CD8-positive, alpha-beta memory T cell (primary cell): ENCODE data around the gene ACTL6B. TPM values are rescaled to one million over a fixed set of nuclear protein-coding genes. Genes with fewer than 3 reads are reported as not detected.

Experiments
- CTCF ChIA-PET: fragments of 350-600 bp; sonication (Branson Sonifier 250); formaldehyde crosslinking; loops from one replicate; lab custom pipeline; 2021; ENCODE audit warnings: antibody characterized with exemption; lab: Charles Lee
- POLR2A ChIA-PET: fragments of 350-600 bp; sonication (Branson Sonifier 250); formaldehyde crosslinking; loops from one replicate; lab custom pipeline; 2021; ENCODE audit warnings: antibody characterized with exemption; lab: Charles Lee
- DNase-seq, 5 donors: peaks; one replicate each; pipeline versions ENCODE4 v3.0.0 to v3.0.0-alpha.2; 2020 to 2022; ENCODE audit warnings: mixed read lengths in 1 of 5
- H3K27ac ChIP-seq: one replicate; pipeline ENCODE4 v1.7.0; 2013; ENCODE audit warnings: low read depth, mild to moderate bottlenecking, low read length, moderate library complexity
- H3K27me3 ChIP-seq: 2 replicates; pipeline ENCODE4 v1.7.0; 2013; ENCODE audit warnings: low read length, mild to moderate bottlenecking; ENCODE audit not compliant: insufficient read depth, poor library complexity, severe bottlenecking
- H3K36me3 ChIP-seq: 2 replicates; pipeline ENCODE4 v1.7.0; 2013; ENCODE audit warnings: mild to moderate bottlenecking, low read length, moderate library complexity; ENCODE audit not compliant: insufficient read depth
- H3K4me1 ChIP-seq: 2 replicates; pipeline ENCODE4 v1.7.0; 2013; ENCODE audit warnings: mild to moderate bottlenecking, low read length, moderate library complexity; ENCODE audit not compliant: insufficient read depth
- H3K4me3 ChIP-seq: 2 replicates; pipeline ENCODE4 v1.7.0; 2013; ENCODE audit warnings: mild to moderate bottlenecking, low read length
- H3K9me3 ChIP-seq: 2 replicates; pipeline ENCODE4 v1.7.0; 2013; ENCODE audit warnings: mild to moderate bottlenecking, low read length
- H3K27ac Mint-ChIP-seq, 8 donors: one replicate each; pipeline ENCODE4 v1.8.0; 2020 to 2021; ENCODE audit warnings: mixed read lengths in 8 of 8, mild to moderate bottlenecking in 6 of 8, inconsistent platforms in 3 of 8, moderate library complexity in 3 of 8
- H3K27me3 Mint-ChIP-seq, 2 donors: one replicate each; pipeline ENCODE4 v1.8.0; 2020 to 2021; ENCODE audit warnings: mixed read lengths in 2 of 2, mild to moderate bottlenecking in 1 of 2, moderate library complexity in 1 of 2
- H3K36me3 Mint-ChIP-seq, 3 donors: one replicate each; pipeline ENCODE4 v1.8.0; 2020 to 2021; ENCODE audit warnings: mixed read lengths in 3 of 3, inconsistent platforms in 1 of 3, mild to moderate bottlenecking in 1 of 3
- H3K4me1 Mint-ChIP-seq, 3 donors: one replicate each; pipeline ENCODE4 v1.8.0; 2020 to 2021; ENCODE audit warnings: mixed read lengths in 3 of 3, inconsistent platforms in 1 of 3, mild to moderate bottlenecking in 1 of 3
- H3K4me3 Mint-ChIP-seq, 7 donors: one replicate each; pipeline ENCODE4 v1.8.0; 2020 to 2021; ENCODE audit warnings: mixed read lengths in 7 of 7, mild to moderate bottlenecking in 6 of 7, moderate library complexity in 4 of 7, inconsistent platforms in 2 of 7
- H3K9me3 Mint-ChIP-seq, 5 donors: one replicate each; pipeline ENCODE4 v1.8.0; 2020 to 2022; ENCODE audit warnings: mixed read lengths in 5 of 5, mild to moderate bottlenecking in 3 of 5, moderate library complexity in 2 of 5, inconsistent platforms in 1 of 5
- polyA plus RNA-seq: library from polyadenylated mRNA; unstranded; fragments of 300-500 nt; fragmentation: Illumina TruSeq; gene quantifications from one replicate; pipeline ENCODE4 v1.2.3, GENCODE V29; 2021
- total RNA-seq, 2 experiments: library from RNA; stranded (reverse); gene quantifications; one replicate each; pipeline ENCODE4 v1.2.3, GENCODE V29; 2021

The ACTL6B gene
- total and polyA plus RNA-seq, 3 experiments from 2014 or later = not detected

DNA sequence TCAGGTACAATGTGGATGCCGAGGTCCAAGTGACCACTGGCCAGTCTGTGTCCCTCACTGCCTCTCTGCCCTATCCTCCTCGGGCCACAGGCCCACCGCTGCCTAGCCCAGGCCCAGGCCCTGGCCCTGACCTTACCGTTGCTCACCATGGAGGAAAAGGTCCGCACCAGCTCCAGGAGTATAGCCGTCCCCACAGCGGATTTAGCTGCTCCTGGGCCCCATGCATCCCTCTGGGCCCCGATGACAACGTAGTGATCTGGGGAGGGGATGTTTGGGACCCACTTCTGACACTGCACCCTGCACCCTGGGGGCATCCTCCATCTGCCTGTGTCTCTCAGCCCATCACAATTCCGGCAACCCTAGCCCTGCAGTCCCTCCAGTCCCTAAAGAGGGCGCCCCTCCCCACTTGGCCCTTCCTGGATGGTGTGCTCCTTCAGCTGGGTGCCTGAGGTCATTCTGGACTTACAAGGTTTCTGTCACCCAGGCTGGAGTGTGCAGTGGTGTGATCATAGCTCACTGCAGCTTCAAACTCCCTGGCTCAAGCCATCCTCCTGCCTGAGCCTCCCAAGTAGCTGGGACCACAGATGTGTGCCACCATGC is 27.0 kb downstream of the ACTL6B start:
- Histone ChIP-seq H3K9me3 (no peaks in the 10 kb centered on the region), H3K27ac (no peak overlapping the region), H3K4me3 (no peak overlapping the region), H3K4me1 (peaks cover 22% of the 10 kb centered on the region), H3K36me3 (no peaks in the 10 kb centered on the region), H3K27me3 (no peaks in the 10 kb centered on the region)
- DNase-seq = no peak
- CTCF ChIA-PET = interaction anchor here (0.8 to 1.7 kb wide), 3 partner anchors 10 to 76 kb away, joined by 3 to 9 read pairs (median 7); partner anchors contain the start of genes MOSPD3 and POP7
- H3K4me3 Mint-ChIP-seq = no peak overlapping the region
- H3K27ac Mint-ChIP-seq = peak overlapping the region in 6 of 8 donors; percentile 15 to 88 (median 44)
- peaks cover 0 to 1% (median 0%) of the 10 kb centered on the region in 3 donors for H3K36me3 Mint-ChIP-seq
- H3K4me1 Mint-ChIP-seq = peaks cover 27 to 52% (median 43%) of the 10 kb centered on the region in 3 donors
- POLR2A ChIA-PET = interaction anchor here (0.9 to 1.5 kb wide), 2 partner anchors 17 kb away, joined by 3 to 4 read pairs; partner anchors contain the start of gene MOSPD3
- H3K9me3 Mint-ChIP-seq = peaks cover 0 to 1% (median 0%) of the 10 kb centered on the region in 5 donors
- H3K27me3 Mint-ChIP-seq = peaks cover 0 to 2% of the 10 kb centered on the region in 2 donors

GRCh38 chr7:100627238-100627549 is 29.1 kb downstream of the ACTL6B start:
- peak overlapping the region in 6 of 7 donors; percentile 31 to 77 (median 66) for H3K4me3 Mint-ChIP-seq
- Histone ChIP-seq H3K4me3 (peak overlapping the region; percentile 81), H3K27ac (peak overlapping the region; percentile 54), H3K4me1 (peaks cover 16% of the 10 kb centered on the region), H3K36me3 (no peaks in the 10 kb centered on the region), H3K9me3 (no peaks in the 10 kb centered on the region), H3K27me3 (no peaks in the 10 kb centered on the region)
- H3K4me1 Mint-ChIP-seq = peaks cover 20 to 42% (median 35%) of the 10 kb centered on the region in 3 donors
- ChIA-PET CTCF (interaction anchor here (0.6 to 2.2 kb wide), 10 partner anchors 14 to 96 kb away, joined by 3 to 10 read pairs (median 5); partner anchors contain the start of genes MOSPD3 and POP7), POLR2A (interaction anchor here (1.0 to 1.9 kb wide), 7 partner anchors 15 to 248 kb away, joined by 3 to 9 read pairs (median 5); partner anchors contain the start of genes GNB2, MEPCE, MOSPD3 and SRRT)
- no peaks in the 10 kb centered on the region for H3K27me3 Mint-ChIP-seq
- peak overlapping the region; percentile 58 to 94 (median 84) for H3K27ac Mint-ChIP-seq
- H3K36me3 Mint-ChIP-seq = no peaks in the 10 kb centered on the region
- no peak for DNase-seq
- H3K9me3 Mint-ChIP-seq = no peaks in the 10 kb centered on the region

GRCh38 chr7:100626530-100627237 is 29.6 kb downstream of the ACTL6B start:
- H3K27ac ChIP-seq = peak overlapping the region; percentile 54
- H3K4me3 ChIP-seq = peak overlapping the region; percentile 81
- H3K4me1 ChIP-seq = peaks cover 16% of the 10 kb centered on the region
- H3K9me3 Mint-ChIP-seq = no peaks in the 10 kb centered on the region
- ChIA-PET POLR2A (interaction anchor here (1.0 to 1.9 kb wide), 7 partner anchors 14 to 248 kb away, joined by 3 to 9 read pairs (median 5); partner anchors contain the start of genes GNB2, MEPCE, MOSPD3 and SRRT), CTCF (interaction anchor here (0.9 to 2.2 kb wide), 12 partner anchors 14 to 96 kb away, joined by 3 to 10 read pairs (median 5); partner anchors contain the start of genes FBXO24, LRCH4, MOSPD3 and POP7)
- H3K4me1 Mint-ChIP-seq = peaks cover 20 to 40% (median 33%) of the 10 kb centered on the region in 3 donors
- H3K36me3 Mint-ChIP-seq = peaks cover 0 to 1% (median 0%) of the 10 kb centered on the region in 3 donors
- peak overlapping the region; percentile 69 to 82 (median 77) for H3K4me3 Mint-ChIP-seq
- no peaks in the 10 kb centered on the region for H3K27me3 Mint-ChIP-seq
- no peaks in the 10 kb centered on the region for H3K27me3 ChIP-seq
- H3K27ac Mint-ChIP-seq = peak overlapping the region; percentile 58 to 88 (median 82)
- no peaks in the 10 kb centered on the region for H3K36me3 ChIP-seq
- peak; percentile 80 to 93 (median 83) for DNase-seq
- H3K9me3 ChIP-seq = no peaks in the 10 kb centered on the region

- Mint-ChIP-seq H3K4me3 (peak overlapping the region; percentile 69 to 82 (median 77)), H3K27ac (peak overlapping the region; percentile 58 to 89 (median 85))
These were observed 30.2 kb downstream of the ACTL6B start for GRCh38 chr7:100626055-100626454.

DNA sequence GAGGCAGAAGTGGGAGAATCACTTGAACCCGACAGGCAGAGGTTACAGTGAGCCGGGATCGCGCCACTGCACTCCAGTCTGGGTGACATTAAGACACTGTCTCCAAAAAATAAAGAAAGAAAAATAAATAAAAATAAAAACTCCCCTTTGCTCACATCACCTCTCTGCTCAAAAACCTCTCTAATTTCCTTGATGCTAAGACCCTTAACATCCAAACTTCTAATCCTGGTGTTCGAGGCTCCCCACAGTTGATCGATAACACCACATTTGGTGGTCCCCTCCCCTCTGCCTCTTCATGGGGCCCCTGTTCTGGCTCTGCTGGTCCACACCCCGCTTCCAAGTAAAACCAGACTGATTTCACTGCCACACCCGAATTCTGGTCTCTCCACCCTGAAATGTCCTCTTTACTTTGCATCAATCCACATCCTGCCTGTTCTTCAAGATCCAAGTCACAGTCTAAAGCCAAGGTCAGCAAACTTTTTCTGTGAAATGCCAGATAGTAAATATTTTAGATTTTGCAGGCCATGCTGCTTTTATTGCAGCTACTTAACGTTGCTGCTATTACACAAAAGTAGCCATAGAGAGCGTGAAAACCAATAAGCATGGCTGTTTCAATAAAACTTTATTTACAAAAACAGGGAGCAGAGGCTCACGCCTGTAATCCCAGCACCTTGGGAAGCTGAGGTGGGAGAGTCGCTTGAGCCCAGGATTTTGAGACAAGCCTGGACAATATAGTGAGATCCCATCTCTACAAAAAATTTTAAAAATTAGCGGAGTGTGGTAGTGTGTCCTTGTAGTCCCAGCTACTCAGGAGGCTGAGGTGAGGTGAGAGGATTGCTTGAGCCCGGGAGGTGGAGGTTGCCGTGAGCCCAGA is 32.1 kb downstream of the ACTL6B start:
- CTCF ChIA-PET = interaction anchor here (1.4 to 1.6 kb wide), 2 partner anchors 10 to 12 kb away, joined by 3 to 6 read pairs; partner anchors contain the start of gene MOSPD3
- Mint-ChIP-seq H3K27ac (peak overlapping the region in 2 of 8 donors; percentile 53 to 63), H3K27me3 (no peaks in the 10 kb centered on the region)

More at GRCh38 chr7:100626055-100626454, 30.2 kb downstream of the ACTL6B start:
- H3K4me3 ChIP-seq = peak overlapping the region; percentile 73
- ChIA-PET POLR2A (interaction anchor here (1.0 to 1.9 kb wide), 7 partner anchors 14 to 249 kb away, joined by 3 to 9 read pairs (median 5); partner anchors contain the start of genes GNB2, MEPCE, MOSPD3 and SRRT), CTCF (interaction anchor here (0.9 to 2.2 kb wide), 11 partner anchors 13 to 79 kb away, joined by 3 to 10 read pairs (median 5); partner anchors contain the start of genes FBXO24, LRCH4, MOSPD3 and POP7)
- no peaks in the 10 kb centered on the region for H3K9me3 ChIP-seq
- no peaks in the 10 kb centered on the region for H3K27me3 Mint-ChIP-seq
- H3K4me1 ChIP-seq = peaks cover 16% of the 10 kb centered on the region
- peaks cover 0 to 4% (median 0%) of the 10 kb centered on the region in 3 donors for H3K36me3 Mint-ChIP-seq
- peaks cover 20 to 38% (median 33%) of the 10 kb centered on the region in 3 donors for H3K4me1 Mint-ChIP-seq
- H3K9me3 Mint-ChIP-seq = no peaks in the 10 kb centered on the region
- no peaks in the 10 kb centered on the region for H3K36me3 ChIP-seq
- H3K27me3 ChIP-seq = no peaks in the 10 kb centered on the region
- DNase-seq = no peak
- H3K27ac ChIP-seq = no peak overlapping the region

GRCh38 chr7:100621554-100621953 is 34.7 kb downstream of the ACTL6B start:
- Histone ChIP-seq H3K36me3 (no peaks in the 10 kb centered on the region), H3K27ac (no peak overlapping the region), H3K4me3 (no peak overlapping the region), H3K4me1 (peaks cover 7% of the 10 kb centered on the region), H3K9me3 (no peaks in the 10 kb centered on the region), H3K27me3 (no peaks in the 10 kb centered on the region)
- Mint-ChIP-seq H3K36me3 (peaks cover 0 to 7% (median 0%) of the 10 kb centered on the region in 3 donors), H3K27ac (peak overlapping the region in 2 of 8 donors; percentile 9 to 19), H3K27me3 (no peaks in the 10 kb centered on the region), H3K9me3 (no peaks in the 10 kb centered on the region), H3K4me3 (no peak overlapping the region), H3K4me1 (peaks cover 13 to 18% (median 14%) of the 10 kb centered on the region in 3 donors)
- ChIA-PET POLR2A (no interaction called here), CTCF (no interaction called here)
- no peak for DNase-seq

More for the DNA sequence above, 32.1 kb downstream of the ACTL6B start:
- H3K27me3 ChIP-seq = no peaks in the 10 kb centered on the region
- Mint-ChIP-seq H3K36me3 (peaks cover 0 to 7% (median 0%) of the 10 kb centered on the region in 3 donors), H3K9me3 (no peaks in the 10 kb centered on the region), H3K4me3 (peak overlapping the region in 1 of 7 donors; percentile 5), H3K4me1 (peaks cover 16 to 30% (median 27%) of the 10 kb centered on the region in 3 donors)
- H3K9me3 ChIP-seq = no peaks in the 10 kb centered on the region
- H3K4me1 ChIP-seq = peaks cover 16% of the 10 kb centered on the region
- POLR2A ChIA-PET = interaction anchor here (0.7 kb wide), 1 partner anchor 43 kb away, joined by 3 read pairs; no protein-coding TSS in a partner anchor
- no peak overlapping the region for H3K4me3 ChIP-seq
- no peak for DNase-seq
- no peaks in the 10 kb centered on the region for H3K36me3 ChIP-seq
- no peak overlapping the region for H3K27ac ChIP-seq

DNA sequence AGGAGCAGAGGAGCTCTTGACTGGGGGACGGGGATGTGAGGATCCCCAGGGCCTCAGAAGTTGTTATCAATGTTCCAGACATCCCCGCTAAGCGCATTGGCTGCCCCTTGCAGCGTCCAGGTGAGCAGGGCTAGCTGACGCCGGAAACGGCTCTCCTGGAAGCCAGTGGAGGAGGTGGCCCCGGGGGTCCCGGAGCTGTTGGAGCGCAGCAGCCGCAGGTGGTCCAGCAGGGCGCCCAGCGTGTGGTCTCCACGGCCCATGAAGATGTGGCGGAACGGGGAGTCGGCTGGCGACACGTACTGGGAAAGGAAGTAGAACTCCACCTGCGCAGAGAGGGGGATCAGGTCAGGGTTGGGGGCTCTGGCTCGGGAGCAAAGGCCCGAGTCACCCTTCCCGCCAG is 35.4 kb downstream of the ACTL6B start:
- no peaks in the 10 kb centered on the region for H3K36me3 ChIP-seq
- DNase-seq = no peak
- Mint-ChIP-seq H3K36me3 (peaks cover 0 to 8% (median 2%) of the 10 kb centered on the region in 3 donors), H3K9me3 (no peaks in the 10 kb centered on the region), H3K4me3 (peak overlapping the region in 1 of 7 donors; percentile 40), H3K27me3 (no peaks in the 10 kb centered on the region), H3K4me1 (peaks cover 6 to 12% (median 7%) of the 10 kb centered on the region in 3 donors), H3K27ac (no peak overlapping the region)
- H3K4me3 ChIP-seq = no peak overlapping the region
- no peak overlapping the region for H3K27ac ChIP-seq
- no peaks in the 10 kb centered on the region for H3K27me3 ChIP-seq
- POLR2A ChIA-PET = no interaction called here
- CTCF ChIA-PET = interaction anchor here (1.0 kb wide), 1 partner anchor 12 kb away, joined by 4 read pairs; no protein-coding TSS in a partner anchor
- no peaks in the 10 kb centered on the region for H3K9me3 ChIP-seq
- H3K4me1 ChIP-seq = peaks cover under 1% of the 10 kb centered on the region
